Adrenal gland (tissue), 12 donors: Measurements from ENCODE around the gene ARHGEF17. TPM values are rescaled to one million over a fixed set of nuclear protein-coding genes. Genes with fewer than 3 reads are reported as not detected.
A peak's percentile ranks its signal among the peaks of the same experiment; 100 is the strongest.

Experiments
- DNase-seq, 7 donors: peaks; one replicate each; pipeline ENCODE4 v3.0.0-alpha.2; 2019 to 2020
- H3K27ac ChIP-seq, 5 donors: fragments of 200-600 bp; sonication (generic) in 4 of 5; 1 replicate in 3 of 5; 2 replicates in 2 of 5; pipeline versions ENCODE4 v1.5.1 to v1.8.0; 2016 to 2020; ENCODE audit warnings: mild to moderate bottlenecking in 1 of 5
- H3K27me3 ChIP-seq: fragments of 200-600 bp; 2 replicates; pipeline ENCODE4 v1.8.0; 2021
- H3K36me3 ChIP-seq, 2 donors: fragments of 200-600 bp; replicated peaks in 1 of 2; 1 replicate in 1 of 2; 2 replicates in 1 of 2; pipeline versions ENCODE4 v1.5.1 to v1.8.0; 2018 to 2022
- H3K4me1 ChIP-seq, 2 donors: fragments of 200-600 bp; replicated peaks in 1 of 2; 1 replicate in 1 of 2; 2 replicates in 1 of 2; pipeline versions ENCODE4 v1.5.1 to v1.8.0; 2018 to 2021
- H3K4me3 ChIP-seq, 4 donors: fragments of 200-600 bp; sonication (generic) in 3 of 4; one replicate each; pipeline ENCODE4 v1.5.1; 2016 to 2018
- H3K9me3 ChIP-seq, 3 donors: fragments of 200-600 bp; sonication (generic) in 1 of 3; replicated peaks in 1 of 3; 1 replicate in 2 of 3; 2 replicates in 1 of 3; pipeline versions ENCODE4 v1.5.1 to v1.8.0; 2016 to 2021
- POLR2A ChIP-seq, 2 donors: fragments of 450-650 bp; IDR thresholded peaks; one replicate each; pipeline ENCODE4 v1.6.1; 2017; ENCODE audit warnings: antibody characterized with exemption in 2 of 2, mild to moderate bottlenecking in 2 of 2, moderate library complexity in 1 of 2
- WGBS, 4 donors: extraction: QIAGEN DNeasy Blood & Tissue Kit in 2 of 4; methylation state at CpG; one replicate each; pipeline versions ENCODE4 v1.1.5 to v1.1.7; 2013 to 2017; 5-methylcytosine and 5-hydroxymethylcytosine counted together
- intact Hi-C, 2 donors: fragments of 100-400 bp; cut with DNase I; formaldehyde crosslinking; loops; one replicate each; pipeline versions ENCODE4 v1.14.1 to v1.15.0; 2022 to 2023
- polyA plus RNA-seq, 3 donors: library from polyadenylated mRNA; stranded (reverse); fragments of 200-250 nt in 2 of 3; fragments of 350-450 nt in 1 of 3; fragmentation: Illumina TruSeq in 1 of 3; extraction: RNeasy Lipid Tissue Mini Kit (QIAGEN cat#74804) in 1 of 3; gene quantifications; one replicate each; pipeline ENCODE4 v1.2.3, GENCODE V29; 2013 to 2014
- total RNA-seq, 9 donors: library from RNA; depleted of rRNA in 4 of 9; stranded (reverse); fragments of >200 nt in 4 of 9; fragments of 120-200 nt in 1 of 9; fragmentation: NEBNext Ultra II Directional in 1 of 9; extraction: Animal tissue kit (Norgen Biotek cat#: 25700) in 1 of 9; gene quantifications; one replicate each; pipeline versions ENCODE4 v1.1.0 to v1.2.4, GENCODE V29; 2013 to 2023
- TF ChIP-seq, protein P1 (sequence below), 6 experiments: fragments of 450-650 bp in 4 of 6; fragments of 200-600 bp in 2 of 6; sonication (generic) in 1 of 6; IDR thresholded peaks; 1 replicate in 5 of 6; 2 replicates in 1 of 6; pipeline versions ENCODE4 v1.5.1 to v1.8.0; 2016 to 2021; ENCODE audit warnings: antibody characterized with exemption in 6 of 6, mild to moderate bottlenecking in 2 of 6, moderate library complexity in 1 of 6
- donor health status: healthy with polysubstance abuse.
- donor health status: Bipolar disorder and iron deficiency.
- donor health status: DM: yes; HTN: yes; CAD: no.
- donor health status: DM: no; HTN: no; CAD: no.
- donor health status: DM: no; HTN: no; CAD: no.
- donor health status: DM: yes; HTN: yes; CAD: no.

The ARHGEF17 gene
- total and polyA plus RNA-seq, 12 donors, result 8.1 to 48.2 (median 20.4) TPM

DNA sequence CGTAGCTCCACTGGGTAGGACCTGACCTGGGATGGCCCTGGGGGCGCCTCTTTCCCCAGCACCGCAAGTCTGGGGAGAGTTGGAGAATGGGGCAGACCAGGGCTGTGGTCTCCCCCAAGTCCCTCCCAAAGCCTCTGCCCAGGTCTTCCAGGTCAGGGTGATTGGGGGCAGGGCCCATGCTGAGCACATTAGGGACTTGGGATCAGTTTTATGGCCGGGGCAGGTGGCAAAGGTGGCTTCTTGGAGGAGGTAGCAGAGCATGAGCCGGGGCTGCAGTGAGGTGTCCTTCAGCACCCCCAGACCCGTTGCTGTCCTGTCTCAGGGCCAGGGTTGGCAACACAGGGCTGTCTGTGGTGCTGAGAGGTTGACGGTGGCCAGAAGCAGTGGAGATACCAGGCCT, 74.1 kb downstream of the ARHGEF17 start:
- H3K27ac ChIP-seq, result no peak overlapping the region
- intact Hi-C loops, result no loop called here
- TF ChIP-seq, protein P1, sequence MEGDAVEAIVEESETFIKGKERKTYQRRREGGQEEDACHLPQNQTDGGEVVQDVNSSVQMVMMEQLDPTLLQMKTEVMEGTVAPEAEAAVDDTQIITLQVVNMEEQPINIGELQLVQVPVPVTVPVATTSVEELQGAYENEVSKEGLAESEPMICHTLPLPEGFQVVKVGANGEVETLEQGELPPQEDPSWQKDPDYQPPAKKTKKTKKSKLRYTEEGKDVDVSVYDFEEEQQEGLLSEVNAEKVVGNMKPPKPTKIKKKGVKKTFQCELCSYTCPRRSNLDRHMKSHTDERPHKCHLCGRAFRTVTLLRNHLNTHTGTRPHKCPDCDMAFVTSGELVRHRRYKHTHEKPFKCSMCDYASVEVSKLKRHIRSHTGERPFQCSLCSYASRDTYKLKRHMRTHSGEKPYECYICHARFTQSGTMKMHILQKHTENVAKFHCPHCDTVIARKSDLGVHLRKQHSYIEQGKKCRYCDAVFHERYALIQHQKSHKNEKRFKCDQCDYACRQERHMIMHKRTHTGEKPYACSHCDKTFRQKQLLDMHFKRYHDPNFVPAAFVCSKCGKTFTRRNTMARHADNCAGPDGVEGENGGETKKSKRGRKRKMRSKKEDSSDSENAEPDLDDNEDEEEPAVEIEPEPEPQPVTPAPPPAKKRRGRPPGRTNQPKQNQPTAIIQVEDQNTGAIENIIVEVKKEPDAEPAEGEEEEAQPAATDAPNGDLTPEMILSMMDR (IDR thresholded peaks at IDR 0.05), result no peak
- TF ChIP-seq POLR2A (IDR thresholded peaks at IDR 0.05), result no peak
- H3K36me3 ChIP-seq, result no peaks in the 10 kb centered on the region
- no peaks in the 10 kb centered on the region for H3K27me3 ChIP-seq
- 95 to 100% (median 98%) methylated on average over 1 to 7 of the region's 7 CpGs for WGBS, 4 donors
- H3K9me3 ChIP-seq, result no peaks in the 10 kb centered on the region
- no peak overlapping the region for H3K4me3 ChIP-seq
- DNase-seq, result no peak
- peaks cover 0 to 30% of the 10 kb centered on the region in 2 donors for H3K4me1 ChIP-seq

DNA sequence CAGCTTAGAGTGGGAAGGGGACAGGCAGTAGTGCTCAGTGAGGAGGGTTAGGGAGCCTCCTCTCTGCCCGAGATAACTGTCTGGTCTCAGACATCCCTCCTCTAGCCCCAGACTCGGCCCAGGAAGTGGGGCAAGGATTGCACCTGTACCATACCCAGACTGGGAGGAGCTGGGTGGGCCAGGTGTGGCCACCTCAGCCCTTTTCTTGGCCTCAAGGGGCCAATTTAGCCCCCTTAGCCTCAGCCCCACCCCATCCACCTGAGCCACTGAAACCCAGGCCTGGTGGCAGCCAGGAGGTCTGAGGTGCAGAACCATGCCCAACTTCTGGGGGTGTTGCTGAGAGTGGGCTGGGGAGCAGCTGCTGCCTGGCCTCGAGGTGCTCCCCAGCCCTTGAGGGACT, 74.7 kb downstream of the ARHGEF17 start:
- DNase-seq, result no peak
- Histone ChIP-seq H3K27me3 (no peaks in the 10 kb centered on the region), H3K4me1 (peaks cover 0 to 30% of the 10 kb centered on the region in 2 donors), H3K27ac (peak overlapping the region in 1 of 5 donors; percentile 78), H3K9me3 (no peaks in the 10 kb centered on the region), H3K4me3 (no peak overlapping the region), H3K36me3 (no peaks in the 10 kb centered on the region)
- TF ChIP-seq, protein P1 (IDR thresholded peaks at IDR 0.05), result no peak
- TF ChIP-seq POLR2A (IDR thresholded peaks at IDR 0.05), result no peak
- intact Hi-C loops, result no loop called here
- WGBS, 4 donors, result 69 to 100% (median 91%) methylated on average over 1 to 3 of the region's 3 CpGs

DNA sequence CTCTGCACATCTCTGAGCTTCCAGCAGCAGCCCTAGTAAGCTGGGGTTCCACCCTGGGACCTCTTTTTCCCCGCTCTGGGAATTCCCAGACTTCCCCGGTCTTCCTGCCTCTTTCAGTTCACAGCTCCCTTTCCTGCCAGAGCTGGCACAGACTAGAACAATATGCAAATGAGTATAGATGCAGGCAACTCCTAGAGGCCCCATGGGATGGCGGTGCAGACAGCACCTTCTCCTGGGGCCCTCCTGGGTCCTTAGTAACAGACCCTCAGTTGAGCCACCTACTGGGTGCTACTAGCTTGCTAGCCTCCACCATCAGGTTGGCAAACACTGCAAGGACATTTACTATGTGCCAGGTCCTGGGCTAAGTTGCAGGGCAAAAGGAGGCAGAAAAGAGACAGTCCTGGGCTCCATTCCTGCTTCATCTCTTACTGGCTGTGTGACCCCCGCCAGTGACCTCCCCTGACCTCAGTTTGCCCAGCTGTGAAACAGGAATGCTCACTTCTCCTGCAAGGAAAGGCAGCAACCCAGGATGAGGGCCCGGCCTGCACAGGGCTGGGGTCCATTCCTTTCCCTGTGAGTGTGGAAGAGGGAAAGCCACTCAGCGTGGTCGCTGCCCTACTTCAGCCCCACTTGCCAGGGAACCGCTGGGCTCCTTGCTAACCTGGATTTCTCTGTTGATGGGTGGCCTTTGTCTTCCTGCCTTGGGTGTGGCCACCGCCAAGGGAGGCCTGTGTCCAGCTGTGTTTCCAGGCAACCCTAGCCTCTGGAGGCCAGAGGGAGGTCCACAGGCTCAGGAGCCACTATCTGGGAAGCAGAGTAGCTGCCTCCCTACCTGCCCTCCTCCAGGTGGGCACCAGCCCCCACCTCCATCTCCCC, 75.4 kb downstream of the ARHGEF17 start:
- peak overlapping the region in 2 of 5 donors; percentile 10 to 78 for H3K27ac ChIP-seq
- DNase-seq, result no peak
- no peaks in the 10 kb centered on the region for H3K36me3 ChIP-seq
- no peak for TF ChIP-seq POLR2A (IDR thresholded peaks at IDR 0.05)
- TF ChIP-seq, protein P1 (IDR thresholded peaks at IDR 0.05), result no peak
- no peaks in the 10 kb centered on the region for H3K9me3 ChIP-seq
- H3K27me3 ChIP-seq, result no peaks in the 10 kb centered on the region
- WGBS, 4 donors, result 67 to 74% (median 73%) methylated on average over 4 to 9 of the region's 9 CpGs
- H3K4me1 ChIP-seq, result peaks cover 0 to 30% of the 10 kb centered on the region in 2 donors
- H3K4me3 ChIP-seq, result no peak overlapping the region
- intact Hi-C loops, result no loop called here

DNA sequence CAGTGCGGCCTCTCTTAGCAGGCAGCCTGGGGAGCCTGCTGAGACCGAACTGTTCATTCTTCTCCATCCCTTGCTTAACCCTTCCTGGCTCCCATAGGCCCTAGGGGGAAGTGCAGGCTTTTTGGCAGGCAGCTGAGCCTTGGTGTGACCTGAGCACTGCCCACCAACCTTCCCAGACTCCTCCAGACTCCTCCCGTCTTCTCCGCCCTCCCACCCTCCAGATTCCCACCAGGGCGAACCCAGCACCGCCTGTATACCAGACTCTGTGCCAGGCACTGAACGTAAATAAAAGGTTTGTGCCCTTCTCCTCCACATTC, 76.0 kb downstream of the ARHGEF17 start:
- Histone ChIP-seq H3K4me1 (peaks cover 0 to 30% of the 10 kb centered on the region in 2 donors), H3K36me3 (no peaks in the 10 kb centered on the region), H3K4me3 (no peak overlapping the region), H3K27ac (peak overlapping the region in 2 of 5 donors; percentile 69 to 78), H3K9me3 (no peaks in the 10 kb centered on the region), H3K27me3 (no peaks in the 10 kb centered on the region)
- DNase-seq, result no peak
- intact Hi-C loops, result no loop called here
- TF ChIP-seq POLR2A (IDR thresholded peaks at IDR 0.05), result no peak
- TF ChIP-seq, protein P1 (IDR thresholded peaks at IDR 0.05), result no peak
- 91 to 95% (median 94%) methylated on average over 6 to 7 of the region's 7 CpGs for WGBS, 4 donors
